ENCODE results near the gene ARHGEF39. TPM values are rescaled to one million over a fixed set of nuclear protein-coding genes. Genes with fewer than 3 reads are reported as not detected.
"Not testable (repeated sequence)": the region's sequence is repeated elsewhere in the genome, so short reads cannot be mapped to it uniquely, and the experiment has no call there.

Gene ARHGEF39
- total and polyA plus RNA-seq, 5 experiments from 2014 or later, result 0.13 to 0.29 (median 0.25) TPM; not detected in 1

DNA sequence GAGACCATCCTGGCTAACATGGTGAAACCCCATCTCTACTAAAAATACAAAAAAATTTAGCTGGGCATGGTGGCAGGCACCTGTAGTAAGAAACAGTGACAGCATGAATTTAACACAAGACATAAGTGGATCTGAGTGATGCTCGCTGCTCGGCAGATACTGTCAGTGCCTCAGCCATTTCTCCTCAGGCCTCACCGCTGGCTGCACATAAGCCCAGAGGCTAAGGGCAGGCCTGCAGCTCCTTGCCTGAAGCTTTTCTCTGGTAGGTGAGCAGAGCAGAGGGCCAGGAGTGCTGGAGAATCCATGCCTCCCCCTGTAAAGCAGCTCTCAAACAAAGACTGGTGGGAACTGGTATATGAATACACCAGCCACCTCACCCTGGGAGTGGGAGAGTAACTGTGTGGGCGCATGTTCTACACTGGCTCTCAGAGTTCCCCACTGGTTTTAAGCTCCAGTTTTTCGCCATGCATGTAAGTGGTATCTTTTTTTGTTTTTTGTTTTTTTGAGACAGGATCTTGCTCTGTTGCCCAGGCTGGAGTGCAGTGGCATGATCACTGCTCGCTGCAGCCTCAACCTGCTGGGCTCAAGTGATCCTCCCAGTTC, 36.5 kb downstream of the ARHGEF39 start:
- Mint-ChIP-seq H3K27me3 (no peaks in the 10 kb centered on the region), H3K4me3 (no peak overlapping the region), H3K9me3 (no peaks in the 10 kb centered on the region), H3K4me1 (peaks cover 4 to 21% (median 8%) of the 10 kb centered on the region in 4 donors), H3K36me3 (no peaks in the 10 kb centered on the region), H3K27ac (no peak overlapping the region)
- DNase-seq, result no peak
- no peak for ATAC-seq
- POLR2A ChIA-PET, result interaction anchor here (0.7 to 2.4 kb wide), 2 partner anchors 9 to 17 kb away, joined by 3 to 9 read pairs; no protein-coding TSS in a partner anchor

GRCh38 chr9:35627575-35627974, 37.4 kb downstream of the ARHGEF39 start:
- H3K4me1 Mint-ChIP-seq, result peaks cover 4 to 21% (median 8%) of the 10 kb centered on the region in 4 donors
- H3K4me3 Mint-ChIP-seq, result no peak overlapping the region
- no peaks in the 10 kb centered on the region for H3K9me3 Mint-ChIP-seq
- no peak overlapping the region for H3K27ac Mint-ChIP-seq
- no peaks in the 10 kb centered on the region for H3K27me3 Mint-ChIP-seq
- POLR2A ChIA-PET, result no interaction called here
- ATAC-seq (no peak), DNase-seq (no peak)
- H3K36me3 Mint-ChIP-seq, result no peaks in the 10 kb centered on the region

DNA sequence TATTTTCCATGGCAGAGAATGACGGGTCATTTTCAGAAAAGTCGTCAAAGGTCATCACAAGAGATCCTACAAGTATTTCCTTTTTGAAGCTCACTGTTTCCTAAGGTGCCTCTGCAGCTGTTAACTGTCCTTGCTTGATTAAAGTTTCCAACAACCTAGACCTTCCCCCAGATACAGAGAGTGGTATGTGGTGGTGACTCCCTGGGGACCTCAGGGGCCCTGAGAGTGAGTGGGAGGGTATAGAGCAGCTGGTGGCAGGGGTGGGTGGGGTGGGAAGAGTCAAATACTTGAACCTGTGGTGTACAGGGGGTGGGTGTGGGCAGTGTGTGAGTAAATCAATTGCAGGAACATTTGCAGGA, 45.2 kb downstream of the ARHGEF39 start:
- Mint-ChIP-seq H3K4me3 (peak overlapping the region in 8 of 10 donors; percentile 40 to 94 (median 89)), H3K36me3 (no peaks in the 10 kb centered on the region), H3K27me3 (no peaks in the 10 kb centered on the region), H3K4me1 (peaks cover 26 to 76% (median 46%) of the 10 kb centered on the region in 4 donors), H3K9me3 (no peaks in the 10 kb centered on the region), H3K27ac (peak overlapping the region; percentile 78 to 98 (median 93))
- ATAC-seq (peak; percentile 4 to 13), DNase-seq (peak in 1 of 10 donors; percentile 28)
- POLR2A ChIA-PET, result interaction anchor here (0.7 to 6.3 kb wide), 14 partner anchors 9 to 137 kb away, joined by 3 to 95 read pairs (median 6); partner anchors contain the start of genes ARHGEF39, CREB3, SIT1 and TLN1

DNA sequence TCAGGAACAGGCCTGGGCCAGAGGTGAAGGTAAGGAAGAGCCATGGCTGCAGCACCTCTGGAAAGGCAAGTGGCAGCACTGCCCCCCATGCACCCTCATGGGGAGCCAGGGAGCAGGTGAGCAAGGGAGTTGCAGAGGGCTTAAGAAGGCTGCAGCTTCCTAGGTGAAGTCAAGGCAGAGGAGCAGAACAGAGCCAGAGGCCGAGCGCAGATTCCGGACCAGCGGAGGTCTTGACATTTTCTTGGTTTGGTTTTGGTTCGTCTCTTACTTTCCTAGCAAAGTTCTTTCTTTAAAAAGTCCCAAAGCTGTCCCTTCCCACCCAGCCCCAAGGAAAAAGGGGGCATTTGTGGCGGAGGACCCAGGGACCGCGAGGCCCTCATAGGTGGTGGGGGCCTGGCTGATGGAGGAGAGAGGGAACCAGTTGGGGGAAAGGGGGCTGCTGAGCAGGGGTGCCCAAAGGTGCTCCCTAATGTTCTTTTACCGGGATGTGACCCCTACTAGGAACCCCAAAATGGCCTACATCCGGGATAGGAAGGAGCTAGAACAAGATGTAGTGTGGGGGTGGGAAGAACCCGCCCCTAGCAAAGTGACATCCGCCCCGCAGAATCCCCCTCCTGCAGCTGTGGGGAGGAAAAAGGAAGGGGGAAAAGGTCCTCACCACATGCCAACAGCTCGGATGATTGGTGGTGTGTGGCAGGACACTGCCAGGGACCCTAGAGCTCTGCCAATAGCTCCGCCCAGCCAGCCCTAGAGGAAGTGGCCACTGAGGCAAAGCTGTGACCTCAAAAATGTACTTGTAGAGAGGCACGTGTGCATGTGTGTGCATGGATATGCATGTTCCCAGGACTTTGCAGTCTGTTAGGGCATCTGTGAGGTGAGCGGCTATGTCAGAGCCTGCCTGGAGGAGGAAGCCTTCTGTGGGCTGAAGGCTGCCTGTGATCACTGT, 45.9 kb downstream of the ARHGEF39 start:
- POLR2A ChIA-PET, result interaction anchor here (0.6 to 6.3 kb wide), 13 partner anchors 8 to 115 kb away, joined by 3 to 95 read pairs (median 6); partner anchors contain the start of genes ARHGEF39, CREB3, SIT1 and TLN1
- H3K36me3 Mint-ChIP-seq, result no peaks in the 10 kb centered on the region
- H3K9me3 Mint-ChIP-seq, result no peaks in the 10 kb centered on the region
- peak overlapping the region; percentile 46 to 94 (median 86) for H3K4me3 Mint-ChIP-seq
- peak overlapping the region; percentile 78 to 98 (median 93) for H3K27ac Mint-ChIP-seq
- DNase-seq (peak in 6 of 10 donors; percentile 17 to 43 (median 32)), ATAC-seq (peak; percentile 21 to 61)
- no peaks in the 10 kb centered on the region for H3K27me3 Mint-ChIP-seq
- H3K4me1 Mint-ChIP-seq, result peaks cover 28 to 83% (median 45%) of the 10 kb centered on the region in 4 donors

GRCh38 chr9:35618325-35618727, 46.7 kb downstream of the ARHGEF39 start, which contains the start of gene CD72:
TSS of gene CD72 (minus strand) at chr9:35618413. CDS start at chr9:35618303, 110 bp downstream.
- Mint-ChIP-seq H3K36me3 (no peaks in the 10 kb centered on the region), H3K27me3 (no peaks in the 10 kb centered on the region), H3K9me3 (no peaks in the 10 kb centered on the region), H3K4me1 (peaks cover 31 to 88% (median 45%) of the 10 kb centered on the region in 4 donors), H3K27ac (peak within 1 kb of the TSS; percentile 90 to 98 (median 94)), H3K4me3 (peak within 1 kb of the TSS; percentile 82 to 94 (median 87))
- POLR2A ChIA-PET, result interaction anchor here (0.6 to 6.3 kb wide), 8 partner anchors 13 to 130 kb away, joined by 3 to 95 read pairs (median 7); partner anchors contain the start of genes GBA2, RGP1, SIT1 and TESK1
- DNase-seq (no peak), ATAC-seq (no peak)

DNA sequence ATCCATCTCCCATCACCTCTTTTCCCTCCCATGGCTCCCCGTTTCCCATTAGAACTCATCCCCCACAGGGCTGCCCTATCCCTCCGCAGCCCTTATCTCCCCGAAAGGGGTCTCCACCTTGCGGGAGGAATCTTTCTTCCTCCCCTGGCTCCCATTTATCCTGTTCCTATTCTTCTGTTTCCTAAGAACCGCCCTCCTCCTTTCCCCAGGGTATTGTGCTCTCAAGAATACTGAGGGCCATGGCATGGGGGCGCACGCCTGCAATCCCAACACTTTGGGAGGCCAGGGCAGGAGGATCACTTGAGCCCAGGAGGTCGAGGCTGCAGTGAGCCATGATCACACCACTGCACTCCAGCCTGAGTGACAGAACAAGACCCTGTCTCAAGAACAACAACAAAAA, 47.4 kb downstream of the ARHGEF39 start:
- no peak for DNase-seq
- Mint-ChIP-seq H3K27ac (peak overlapping the region; percentile 90 to 98 (median 94)), H3K27me3 (no peaks in the 10 kb centered on the region), H3K9me3 (no peaks in the 10 kb centered on the region), H3K36me3 (no peaks in the 10 kb centered on the region), H3K4me1 (peaks cover 32 to 92% (median 45%) of the 10 kb centered on the region in 4 donors), H3K4me3 (peak overlapping the region; percentile 82 to 94 (median 87))
- ATAC-seq, result no peak
- POLR2A ChIA-PET, result interaction anchor here (0.6 to 6.3 kb wide), 16 partner anchors 13 to 286 kb away, joined by 3 to 95 read pairs (median 7); partner anchors contain the start of genes ARHGEF39, CCDC107, CREB3 and GBA2

- Mint-ChIP-seq H3K9me3 (no peaks in the 10 kb centered on the region), H3K36me3 (no peaks in the 10 kb centered on the region), H3K4me1 (peaks cover 32 to 88% (median 45%) of the 10 kb centered on the region in 4 donors), H3K27me3 (no peaks in the 10 kb centered on the region), H3K4me3 (peak overlapping the region; percentile 82 to 94 (median 87)), H3K27ac (peak overlapping the region; percentile 90 to 98 (median 94))
- DNase-seq (peak; percentile 53 to 84 (median 64)), ATAC-seq (peak; percentile 74 to 84)
- POLR2A ChIA-PET, result interaction anchor here (0.7 to 6.3 kb wide), 18 partner anchors 9 to 197 kb away, joined by 3 to 95 read pairs (median 6); partner anchors contain the start of genes ARHGEF39, CCDC107, CREB3 and GBA2
These were observed 48.1 kb downstream of the ARHGEF39 start for GRCh38 chr9:35616681-35617459.

DNA sequence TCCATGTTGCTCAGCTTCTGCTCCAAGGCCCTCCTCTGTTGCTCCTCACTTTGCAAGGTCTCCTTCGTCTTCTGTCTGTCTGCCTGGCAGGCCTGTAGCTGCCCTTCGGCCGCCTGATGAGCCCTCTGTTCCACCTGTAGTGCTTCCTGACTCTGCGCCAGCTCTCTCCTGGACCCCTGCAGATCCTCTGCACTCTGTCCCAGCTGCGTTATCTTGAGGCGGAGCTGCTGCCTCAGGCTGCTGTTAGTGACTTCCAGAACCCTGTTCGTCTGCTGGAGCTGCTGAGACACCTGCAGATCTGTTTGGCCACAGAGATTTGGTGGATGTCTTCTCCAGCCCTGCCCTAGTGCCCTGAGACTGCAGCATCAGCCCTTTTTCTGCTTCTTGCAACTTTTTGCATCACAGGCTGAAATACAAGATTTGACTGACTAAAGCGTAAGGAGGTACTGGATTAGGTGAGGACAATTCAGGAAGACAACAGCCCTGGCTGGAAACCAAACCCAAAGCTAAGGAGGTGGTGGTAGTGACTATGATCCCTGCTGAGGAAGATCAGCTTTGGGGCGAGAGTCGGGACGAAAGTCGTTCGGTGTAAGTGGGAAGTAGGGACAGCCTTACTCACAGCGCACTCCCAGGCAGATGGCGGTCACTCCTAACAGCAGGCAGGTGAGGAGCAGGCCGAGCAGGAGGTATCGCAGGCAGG, 48.9 kb downstream of the ARHGEF39 start:
- no peaks in the 10 kb centered on the region for H3K9me3 Mint-ChIP-seq
- peak overlapping the region; percentile 82 to 94 (median 87) for H3K4me3 Mint-ChIP-seq
- no peaks in the 10 kb centered on the region for H3K36me3 Mint-ChIP-seq
- POLR2A ChIA-PET, result interaction anchor here (0.7 to 6.3 kb wide), 17 partner anchors 8 to 198 kb away, joined by 3 to 95 read pairs (median 5); partner anchors contain the start of genes ARHGEF39, CCDC107, CREB3 and RMRP
- H3K27ac Mint-ChIP-seq, result peak overlapping the region; percentile 87 to 98 (median 94)
- H3K4me1 Mint-ChIP-seq, result peaks cover 37 to 88% (median 51%) of the 10 kb centered on the region in 4 donors
- no peak for ATAC-seq
- no peaks in the 10 kb centered on the region for H3K27me3 Mint-ChIP-seq
- DNase-seq, result no peak

GRCh38 chr9:35612843-35613242, 52.2 kb downstream of the ARHGEF39 start:
- Mint-ChIP-seq H3K9me3 (no peaks in the 10 kb centered on the region), H3K4me3 (no peak overlapping the region), H3K4me1 (peaks cover 25 to 62% (median 31%) of the 10 kb centered on the region in 4 donors), H3K27me3 (no peaks in the 10 kb centered on the region), H3K27ac (peak overlapping the region in 2 of 10 donors; percentile 57 to 73), H3K36me3 (peaks cover 0 to 16% (median 0%) of the 10 kb centered on the region in 3 donors)
- DNase-seq (no peak), ATAC-seq (no peak)
- POLR2A ChIA-PET, result interaction anchor here (0.7 kb wide), 1 partner anchor 35 kb away, joined by 3 read pairs; no protein-coding TSS in a partner anchor

DNA sequence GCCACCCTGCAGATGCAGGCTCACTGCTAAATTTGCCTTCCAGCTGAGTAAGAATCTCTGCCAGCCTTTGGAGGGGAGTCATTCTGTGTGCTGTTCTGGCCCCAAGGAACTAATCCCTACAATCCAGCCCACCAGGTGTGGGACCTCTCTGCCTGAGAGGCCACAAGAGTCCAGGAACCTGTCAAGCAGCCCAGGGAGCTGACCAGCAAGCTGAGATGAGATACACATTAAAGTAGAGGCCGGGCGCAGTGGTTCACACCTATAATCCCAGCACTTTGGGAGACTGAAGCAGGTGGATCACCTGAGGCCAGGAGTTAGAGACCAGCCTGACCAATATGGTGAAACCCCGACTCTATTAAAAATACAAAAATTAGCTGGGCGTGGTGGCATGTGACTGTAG, 52.9 kb downstream of the ARHGEF39 start:
- peaks cover 22 to 61% (median 29%) of the 10 kb centered on the region in 4 donors for H3K4me1 Mint-ChIP-seq
- not testable (repeated sequence) for H3K9me3 Mint-ChIP-seq, ATAC-seq, DNase-seq, H3K27ac Mint-ChIP-seq, H3K4me3 Mint-ChIP-seq, H3K27me3 Mint-ChIP-seq
- POLR2A ChIA-PET, result interaction anchor here (0.9 to 2.2 kb wide), 3 partner anchors 38 to 120 kb away, joined by 3 to 11 read pairs (median 9); partner anchors contain the start of genes CCDC107, CREB3, RMRP and SIT1
- H3K36me3 Mint-ChIP-seq, result peaks cover 0 to 22% (median 0%) of the 10 kb centered on the region in 3 donors
